Stimulated activated CD8-positive, alpha-beta memory T cell treated with anti-CD3 and anti-CD28 coated beads, Interleukin-7, amount 100 ng/mL, for 1 hour (primary cell): ENCODE measurements around the gene KBTBD8.

Experiments
- DNase-seq, 2 donors: peaks; one replicate each; pipeline ENCODE4 v3.0.0-alpha.2; 2020; ENCODE audit warnings: low read depth in 2 of 2

The KBTBD8 gene

GRCh38 chr3:66998113-66998903 lies at the start of gene KBTBD8:
TSS of gene KBTBD8 (plus strand) at chr3:66998307. CDS start at chr3:66998356, 49 bp downstream.
- peak; percentile 91 to 92 for DNase-seq

GRCh38 chr3:66948838-66949237 lies 49.3 kb upstream of the KBTBD8 start:
- DNase-seq = no peak

GRCh38 chr3:66949898-66950297 lies 48.2 kb upstream of the KBTBD8 start:
- DNase-seq = no peak

- DNase-seq = no peak
Measured at GRCh38 chr3:66952357-66952756, 45.8 kb upstream of the KBTBD8 start.

GRCh38 chr3:66953934-66954445 lies 44.1 kb upstream of the KBTBD8 start:
- no peak for DNase-seq

GRCh38 chr3:66956742-66957141 lies 41.4 kb upstream of the KBTBD8 start:
- no peak for DNase-seq

- no peak for DNase-seq
Measured at GRCh38 chr3:66957367-66957766, 40.7 kb upstream of the KBTBD8 start.

GRCh38 chr3:66958067-66958466 lies 40.0 kb upstream of the KBTBD8 start:
- no peak for DNase-seq

GRCh38 chr3:66962664-66963063 lies 35.4 kb upstream of the KBTBD8 start:
- DNase-seq = no peak

- DNase-seq = no peak
Measured at GRCh38 chr3:66971245-66971644, 26.9 kb upstream of the KBTBD8 start.

GRCh38 chr3:66971891-66972551 lies 26.1 kb upstream of the KBTBD8 start:
- peak; percentile 14 to 31 for DNase-seq

GRCh38 chr3:66980791-66981190 lies 17.3 kb upstream of the KBTBD8 start:
- no peak for DNase-seq

- DNase-seq = no peak
Measured at GRCh38 chr3:66983101-66983500, 15.0 kb upstream of the KBTBD8 start.

- no peak for DNase-seq
Measured at GRCh38 chr3:66985336-66985920, 12.7 kb upstream of the KBTBD8 start.

GRCh38 chr3:66986406-66986805 lies 11.7 kb upstream of the KBTBD8 start:
- DNase-seq = no peak

GRCh38 chr3:66989241-66989640 lies 8.9 kb upstream of the KBTBD8 start:
- no peak for DNase-seq

GRCh38 chr3:66989860-66990696 lies 8.0 kb upstream of the KBTBD8 start:
- DNase-seq = no peak

- DNase-seq = no peak
Measured at GRCh38 chr3:66991459-66991858, 6.6 kb upstream of the KBTBD8 start.

GRCh38 chr3:66993082-66993481 lies 5.0 kb upstream of the KBTBD8 start:
- DNase-seq = no peak

GRCh38 chr3:66994588-66994987 lies 3.5 kb upstream of the KBTBD8 start:
- DNase-seq = no peak

- no peak for DNase-seq
Measured at GRCh38 chr3:66996696-66997095, 1.4 kb upstream of the KBTBD8 start.
